Neural crest cell (in vitro differentiated cells): ENCODE data around the gene FAH. TPM values are rescaled to one million over a fixed set of nuclear protein-coding genes. Genes with fewer than 3 reads are reported as not detected.
"Not testable (repeated sequence)": the region's sequence is repeated elsewhere in the genome, so short reads cannot be mapped to it uniquely, and the experiment has no call there.

Experiments
- DNase-seq: peaks from one replicate; pipeline ENCODE4 v3.0.0; 2021; ENCODE audit warnings: low read depth, mixed read lengths, low spot score
- H3K27ac Mint-ChIP-seq: one replicate; pipeline ENCODE4 v1.8.0; 2021; ENCODE audit warnings: mild to moderate bottlenecking, mixed read lengths; ENCODE audit not compliant: unreplicated experiment
- H3K27me3 Mint-ChIP-seq: 2 replicates; pipeline ENCODE4 v1.8.0; 2021; ENCODE audit warnings: low read depth, mild to moderate bottlenecking, mixed read lengths
- H3K36me3 Mint-ChIP-seq: 2 replicates; pipeline ENCODE4 v1.8.0; 2021; ENCODE audit warnings: low read depth, mild to moderate bottlenecking, mixed read lengths
- H3K4me1 Mint-ChIP-seq: 2 replicates; pipeline ENCODE4 v1.8.0; 2021; ENCODE audit warnings: mixed read lengths
- H3K4me3 Mint-ChIP-seq: one replicate; pipeline ENCODE4 v1.8.0; 2021; ENCODE audit warnings: mild to moderate bottlenecking, mixed read lengths
- H3K9me3 Mint-ChIP-seq: 2 replicates; pipeline ENCODE4 v1.8.0; 2021; ENCODE audit warnings: mixed read lengths
- total RNA-seq: library from RNA; stranded (reverse); gene quantifications from 2 replicates; pipeline ENCODE4 v1.2.1, GENCODE V29; 2021
- TF ChIP-seq, protein P1 (sequence below): fragments of 200-600 bp; sonication (generic); conservative IDR thresholded peaks from 2 replicates; pipeline ENCODE4 v1.5.0; 2021; ENCODE audit warnings: antibody characterized with exemption, mild to moderate bottlenecking

Gene FAH
- total RNA-seq, 1 donor from 2014 or later: 21.1 TPM

DNA sequence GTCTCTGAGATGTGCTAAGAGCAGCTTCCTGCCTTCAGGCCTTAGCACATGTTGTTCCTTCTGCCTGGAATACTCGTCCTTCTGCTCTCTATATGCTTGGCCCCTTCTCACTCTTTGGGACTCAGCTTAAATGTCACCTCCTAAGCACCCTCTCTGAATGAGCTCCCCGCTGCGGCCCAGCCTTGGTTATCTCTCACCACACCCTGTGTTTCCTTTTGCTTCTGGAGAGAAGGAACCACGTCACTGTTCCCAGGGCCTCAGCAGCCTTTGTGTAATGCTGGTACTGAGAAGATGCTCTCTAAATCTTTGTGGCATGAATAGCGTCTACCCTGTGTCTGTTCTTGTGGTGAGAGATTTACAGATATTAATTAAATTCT is 2.2 kb downstream of the FAH start:
- Mint-ChIP-seq H3K36me3 (peaks cover 2% of the 10 kb centered on the region), H3K27me3 (peaks cover 3% of the 10 kb centered on the region), H3K4me1 (peaks cover 35% of the 10 kb centered on the region), H3K9me3 (no peaks in the 10 kb centered on the region), H3K27ac (no peak overlapping the region), H3K4me3 (peak overlapping the region; percentile 92)
- TF ChIP-seq, protein P1, sequence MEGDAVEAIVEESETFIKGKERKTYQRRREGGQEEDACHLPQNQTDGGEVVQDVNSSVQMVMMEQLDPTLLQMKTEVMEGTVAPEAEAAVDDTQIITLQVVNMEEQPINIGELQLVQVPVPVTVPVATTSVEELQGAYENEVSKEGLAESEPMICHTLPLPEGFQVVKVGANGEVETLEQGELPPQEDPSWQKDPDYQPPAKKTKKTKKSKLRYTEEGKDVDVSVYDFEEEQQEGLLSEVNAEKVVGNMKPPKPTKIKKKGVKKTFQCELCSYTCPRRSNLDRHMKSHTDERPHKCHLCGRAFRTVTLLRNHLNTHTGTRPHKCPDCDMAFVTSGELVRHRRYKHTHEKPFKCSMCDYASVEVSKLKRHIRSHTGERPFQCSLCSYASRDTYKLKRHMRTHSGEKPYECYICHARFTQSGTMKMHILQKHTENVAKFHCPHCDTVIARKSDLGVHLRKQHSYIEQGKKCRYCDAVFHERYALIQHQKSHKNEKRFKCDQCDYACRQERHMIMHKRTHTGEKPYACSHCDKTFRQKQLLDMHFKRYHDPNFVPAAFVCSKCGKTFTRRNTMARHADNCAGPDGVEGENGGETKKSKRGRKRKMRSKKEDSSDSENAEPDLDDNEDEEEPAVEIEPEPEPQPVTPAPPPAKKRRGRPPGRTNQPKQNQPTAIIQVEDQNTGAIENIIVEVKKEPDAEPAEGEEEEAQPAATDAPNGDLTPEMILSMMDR: no peak
- DNase-seq: no peak

DNA sequence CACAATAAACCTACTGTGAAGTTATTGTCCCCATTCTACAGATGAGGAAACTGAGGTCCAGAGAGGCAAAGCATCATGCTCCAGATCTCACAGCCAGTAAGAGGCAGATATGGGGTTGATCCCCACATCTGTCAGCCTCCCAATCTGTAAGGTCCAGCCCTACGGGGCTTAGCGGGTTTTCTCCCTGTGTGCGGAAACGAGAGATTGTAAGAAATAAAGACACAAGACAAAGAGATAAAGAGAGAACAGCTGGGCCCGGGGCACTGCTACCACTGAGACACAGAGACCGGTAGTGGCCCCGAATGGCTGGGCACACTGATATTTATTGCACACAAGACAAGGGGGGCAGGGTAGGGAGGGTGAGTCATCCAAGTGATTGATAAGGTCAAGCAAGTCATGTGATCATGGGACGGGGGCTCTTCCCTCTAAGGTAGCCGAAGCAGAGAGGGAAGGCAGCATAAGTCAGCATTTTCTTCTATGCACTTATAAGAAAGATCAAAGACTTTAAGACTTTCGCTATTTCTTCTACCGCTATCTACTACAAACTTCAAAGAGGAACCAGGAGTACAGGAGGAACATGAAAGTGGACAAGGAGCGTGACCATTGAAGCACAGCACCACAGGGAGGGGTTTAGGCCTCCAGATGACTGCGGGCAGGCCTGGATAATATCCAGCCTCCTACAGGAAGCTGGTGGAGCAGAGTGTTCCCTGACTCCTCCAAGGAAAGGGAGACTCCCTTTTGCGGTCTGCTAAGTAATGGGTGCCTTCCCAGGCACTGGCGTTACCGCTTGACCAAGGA is 2.8 kb downstream of the FAH start:
- not testable (repeated sequence) for H3K36me3 Mint-ChIP-seq, H3K27me3 Mint-ChIP-seq, DNase-seq, H3K9me3 Mint-ChIP-seq
- H3K4me1 Mint-ChIP-seq: peaks cover 39% of the 10 kb centered on the region
- H3K4me3 Mint-ChIP-seq: peak overlapping the region; percentile 92
- H3K27ac Mint-ChIP-seq: peak overlapping the region; percentile 52

DNA sequence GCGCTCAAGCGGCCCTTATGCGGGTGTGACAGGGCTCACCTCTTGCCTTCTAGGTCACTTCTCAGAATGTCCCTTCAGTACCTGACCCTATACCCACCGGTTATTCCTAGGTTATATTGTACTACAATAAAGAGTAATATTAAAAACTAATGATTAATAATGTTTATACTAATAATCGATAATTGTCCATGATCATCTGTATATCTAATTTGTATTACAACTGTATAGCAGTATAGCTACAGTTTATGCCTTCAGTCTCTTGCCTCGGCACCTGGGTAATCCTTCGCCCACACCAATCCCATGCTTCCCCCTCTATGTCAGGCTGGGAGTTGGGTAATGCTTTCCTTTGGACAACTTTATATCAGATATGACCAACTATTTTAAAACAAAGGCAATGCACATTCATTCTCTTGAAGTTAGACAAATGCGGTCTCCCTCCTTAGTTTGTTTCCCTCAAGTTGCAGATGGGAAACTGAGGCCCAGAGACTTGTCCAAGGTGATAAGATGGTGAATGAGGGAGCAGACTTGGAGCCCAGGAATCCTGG is 3.4 kb downstream of the FAH start:
- Mint-ChIP-seq H3K27ac (no peak overlapping the region), H3K4me3 (peak overlapping the region; percentile 92), H3K36me3 (peaks cover 4% of the 10 kb centered on the region), H3K4me1 (peaks cover 40% of the 10 kb centered on the region), H3K9me3 (no peaks in the 10 kb centered on the region), H3K27me3 (peaks cover 3% of the 10 kb centered on the region)
- DNase-seq: no peak
- TF ChIP-seq, protein P1: no peak

DNA sequence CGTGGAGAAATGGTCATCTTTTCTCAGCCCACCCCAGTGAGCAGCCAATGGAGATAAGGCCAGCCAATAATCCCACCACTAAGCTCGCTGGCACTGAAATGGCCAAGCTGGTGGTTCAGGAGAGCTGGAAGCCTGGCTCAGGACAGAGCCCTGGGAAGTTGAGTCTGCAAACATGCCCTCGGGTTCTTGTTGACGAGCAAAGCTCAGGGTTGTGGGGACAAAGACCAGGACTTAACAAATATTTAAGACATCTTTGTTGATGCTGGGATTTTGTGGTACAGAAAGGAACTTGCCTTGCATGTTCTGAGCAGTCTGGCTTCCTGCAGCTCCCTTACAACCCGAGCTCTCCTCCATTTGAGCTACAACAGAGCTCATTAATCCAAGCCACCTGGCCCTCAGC is 4.4 kb downstream of the FAH start:
- H3K9me3 Mint-ChIP-seq: no peaks in the 10 kb centered on the region
- peaks cover 36% of the 10 kb centered on the region for H3K4me1 Mint-ChIP-seq
- TF ChIP-seq, protein P1: no peak
- H3K27me3 Mint-ChIP-seq: no peaks in the 10 kb centered on the region
- H3K36me3 Mint-ChIP-seq: peaks cover 4% of the 10 kb centered on the region
- H3K4me3 Mint-ChIP-seq: no peak overlapping the region
- DNase-seq: no peak
- H3K27ac Mint-ChIP-seq: peak overlapping the region; percentile 19

DNA sequence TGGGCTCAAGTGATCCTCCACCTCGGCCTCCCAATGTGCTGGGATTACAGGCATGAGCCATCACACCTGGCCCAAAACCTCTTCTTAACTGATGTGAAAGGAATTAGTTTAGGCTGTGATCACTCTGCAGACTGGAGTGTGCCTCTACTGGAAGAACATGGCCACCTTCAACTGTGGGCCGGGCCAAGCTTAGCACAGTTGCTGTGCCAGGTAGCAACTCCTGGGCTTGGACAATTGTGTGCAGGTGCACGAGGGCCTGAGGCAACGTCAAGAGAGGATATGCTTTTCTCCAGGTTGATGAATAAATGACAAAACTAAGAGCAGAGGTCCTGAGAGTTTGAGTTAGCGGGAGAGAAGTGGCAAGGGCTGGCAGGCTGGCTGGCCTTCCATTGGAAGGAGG is 6.5 kb downstream of the FAH start:
- Mint-ChIP-seq H3K27ac (no peak overlapping the region), H3K36me3 (peaks cover 11% of the 10 kb centered on the region), H3K4me1 (peaks cover 22% of the 10 kb centered on the region), H3K4me3 (no peak overlapping the region), H3K9me3 (no peaks in the 10 kb centered on the region), H3K27me3 (no peaks in the 10 kb centered on the region)
- TF ChIP-seq, protein P1: no peak
- DNase-seq: no peak

DNA sequence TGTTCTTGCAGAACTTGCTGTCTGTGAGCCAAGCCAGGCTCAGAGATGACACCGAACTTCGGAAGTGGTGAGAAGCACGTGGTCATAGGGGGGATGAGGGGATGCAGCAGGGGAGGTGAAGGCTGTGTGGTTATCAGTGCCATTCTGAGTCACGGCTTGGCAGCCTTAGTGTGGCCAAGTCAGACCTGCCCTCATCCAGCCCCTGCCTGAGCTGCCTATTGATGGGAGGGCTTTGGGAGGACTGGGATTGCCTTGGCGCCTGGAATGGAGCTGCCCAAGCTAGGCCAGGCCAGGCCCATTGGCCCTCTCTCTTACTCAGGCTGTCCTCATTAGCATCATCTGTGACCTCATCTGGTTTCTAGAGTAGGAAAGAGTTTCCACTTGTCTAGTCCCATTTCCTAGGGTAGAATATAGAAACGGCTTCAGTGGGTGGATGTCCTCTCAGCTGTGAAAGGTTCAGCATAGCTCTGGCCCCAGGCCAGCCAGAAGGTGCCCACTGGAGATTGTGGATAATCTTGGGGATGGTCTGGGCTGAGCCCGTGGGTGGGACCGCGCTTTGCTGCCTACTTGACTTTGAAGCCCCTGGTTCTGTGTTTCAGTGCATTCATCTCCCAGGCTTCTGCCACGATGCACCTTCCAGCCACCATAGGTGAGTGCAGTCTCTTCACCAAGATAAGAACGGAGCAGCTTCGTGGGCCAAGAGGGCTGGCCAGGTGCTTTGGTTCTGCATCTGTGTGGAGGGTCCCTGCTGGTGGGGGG is 7.2 kb downstream of the FAH start:
- Mint-ChIP-seq H3K9me3 (no peaks in the 10 kb centered on the region), H3K4me1 (peaks cover 15% of the 10 kb centered on the region), H3K36me3 (peaks cover 12% of the 10 kb centered on the region), H3K4me3 (no peak overlapping the region), H3K27ac (peak overlapping the region; percentile 90), H3K27me3 (no peaks in the 10 kb centered on the region)
- TF ChIP-seq, protein P1: no peak
- DNase-seq: no peak
